MM.1S (cell line): ENCODE data around the gene CNTLN.

Experiments used
- CTCF ChIP-seq: fragments of 300-600 bp; sonication (generic); IDR thresholded peaks from 2 replicates; pipeline ENCODE4 v1.5.1; 2016; ENCODE audit warnings: antibody characterized with exemption, low read length, mixed read lengths
- EZH2 ChIP-seq: fragments of 300-600 bp; sonication (generic); optimal IDR thresholded peaks from 2 replicates; pipeline ENCODE3; 2017; ENCODE audit warnings: low read depth, mild to moderate bottlenecking, antibody characterized with exemption, low read length, mixed read lengths
- EZH2phosphoT487 ChIP-seq: fragments of 300-600 bp; sonication (generic); IDR thresholded peaks from 2 replicates; pipeline ENCODE4 v1.6.1; 2018; ENCODE audit warnings: antibody characterized with exemption, low read length

GRCh38 chr9:17230646-17231045 is 95.8 kb downstream of the CNTLN start:
- TF ChIP-seq CTCF: no peak
- TF ChIP-seq EZH2: no peak
- TF ChIP-seq EZH2phosphoT487: no peak
